ENCODE results near the gene SPATA13. TPM values are rescaled to one million over a fixed set of nuclear protein-coding genes. Genes with fewer than 3 reads are reported as not detected.

Gene SPATA13
- total and polyA plus RNA-seq, 10 of the 15 experiments (the other 5 are each of a cell fraction or from before 2014, with no cell fraction given): 2.4 to 11.1 (median 10.2) TPM

DNA sequence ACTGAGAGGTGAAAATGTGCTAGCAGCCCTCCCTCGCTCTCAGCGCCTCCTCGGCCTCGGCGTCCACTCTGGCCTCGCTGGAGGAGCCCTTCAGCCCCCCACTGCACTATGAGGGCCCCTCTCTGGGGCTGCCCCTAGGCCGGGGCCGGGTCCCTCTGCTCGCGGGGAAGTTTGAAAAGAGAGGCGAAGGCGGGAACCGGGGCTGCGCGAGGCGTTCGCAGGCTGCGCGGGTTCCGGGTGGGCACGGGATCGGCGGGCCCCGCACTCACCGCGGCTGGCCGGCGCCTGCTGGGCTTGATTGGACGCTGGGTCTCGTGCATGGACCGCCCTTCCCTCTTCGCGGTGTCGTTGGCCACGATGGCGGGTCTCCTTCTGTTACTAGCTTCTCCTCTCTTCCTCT lies 178.2 kb downstream of the SPATA13 start:
- BruUV-seq (replicated peaks): no TSS peak
- in situ Hi-C loops (cut with MboI): no loop called here
- CTCF ChIA-PET: no interaction called here
- POLR2A ChIA-PET: interaction anchor here (0.7 kb wide), 1 partner anchor 10 kb away, joined by 4 read pairs; no protein-coding TSS in a partner anchor
- Histone ChIP-seq H3K36me3 (ENCODE audit: control insufficient read depth in 2 of 2, insufficient read depth in 2 of 2, low read length in 1 of 2) (no peaks in the 10 kb centered on the region), H3K4me1 (ENCODE audit: control insufficient read depth, insufficient read depth, low read length) (no peaks in the 10 kb centered on the region), H3K79me2 (ENCODE audit: control insufficient read depth, insufficient read depth, low read length) (no peaks in the 10 kb centered on the region), H3K9ac (ENCODE audit: control insufficient read depth, insufficient read depth, low read length) (no peak overlapping the region), H2AFZ (ENCODE audit: control insufficient read depth, low read depth, low read length) (no peak overlapping the region), H4K20me1 (ENCODE audit: control insufficient read depth, insufficient read depth) (no peaks in the 10 kb centered on the region), H3K9me3 (replicated peaks; ENCODE audit: control insufficient read depth, insufficient read depth, low read length) (no peaks in the 10 kb centered on the region), H3K27ac (ENCODE audit: control insufficient read depth, insufficient read depth) (no peak overlapping the region), H3K4me3 (no peak overlapping the region), H3K4me2 (ENCODE audit: control insufficient read depth, insufficient read depth) (no peak overlapping the region), H3K27me3 (replicated peaks in 1 of 2; ENCODE audit: control insufficient read depth in 2 of 2, insufficient read depth in 2 of 2, low read length in 1 of 2) (no peaks in the 10 kb centered on the region)
- WGBS (ENCODE audit: insufficient coverage, insufficient replicate concordance, low lambda C conversion rate, missing lambda C conversion rate): 86% methylated on average over 26 of the region's 36 CpGs
- no peak for TF ChIP-seq EP300 (IDR thresholded peaks at IDR 0.05; ENCODE audit: borderline replicate concordance in 1 of 2, control insufficient read depth in 1 of 2, low read depth in 2 of 2, low read length in 2 of 2)
- TF ChIP-seq MYC (IDR thresholded peaks at IDR 0.05; ENCODE audit: insufficient read depth, insufficient read length, insufficient replicate concordance, low read length, severe bottlenecking): no peak
- no peak for TF ChIP-seq MTA3 (IDR thresholded peaks at IDR 0.05; ENCODE audit: borderline replicate concordance, low read length)
- TF ChIP-seq CREM (IDR thresholded peaks at IDR 0.05; ENCODE audit: low read depth): no peak
- TF ChIP-seq, protein P1, sequence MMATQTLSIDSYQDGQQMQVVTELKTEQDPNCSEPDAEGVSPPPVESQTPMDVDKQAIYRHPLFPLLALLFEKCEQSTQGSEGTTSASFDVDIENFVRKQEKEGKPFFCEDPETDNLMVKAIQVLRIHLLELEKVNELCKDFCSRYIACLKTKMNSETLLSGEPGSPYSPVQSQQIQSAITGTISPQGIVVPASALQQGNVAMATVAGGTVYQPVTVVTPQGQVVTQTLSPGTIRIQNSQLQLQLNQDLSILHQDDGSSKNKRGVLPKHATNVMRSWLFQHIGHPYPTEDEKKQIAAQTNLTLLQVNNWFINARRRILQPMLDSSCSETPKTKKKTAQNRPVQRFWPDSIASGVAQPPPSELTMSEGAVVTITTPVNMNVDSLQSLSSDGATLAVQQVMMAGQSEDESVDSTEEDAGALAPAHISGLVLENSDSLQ (IDR thresholded peaks at IDR 0.05): no peak
- no peak for TF ChIP-seq STAT1 (conservative IDR thresholded peaks at IDR 0.05)
- TF ChIP-seq NRF1 (conservative IDR thresholded peaks at IDR 0.05; ENCODE audit: low read depth, low read length): no peak
- TF ChIP-seq, protein P2, sequence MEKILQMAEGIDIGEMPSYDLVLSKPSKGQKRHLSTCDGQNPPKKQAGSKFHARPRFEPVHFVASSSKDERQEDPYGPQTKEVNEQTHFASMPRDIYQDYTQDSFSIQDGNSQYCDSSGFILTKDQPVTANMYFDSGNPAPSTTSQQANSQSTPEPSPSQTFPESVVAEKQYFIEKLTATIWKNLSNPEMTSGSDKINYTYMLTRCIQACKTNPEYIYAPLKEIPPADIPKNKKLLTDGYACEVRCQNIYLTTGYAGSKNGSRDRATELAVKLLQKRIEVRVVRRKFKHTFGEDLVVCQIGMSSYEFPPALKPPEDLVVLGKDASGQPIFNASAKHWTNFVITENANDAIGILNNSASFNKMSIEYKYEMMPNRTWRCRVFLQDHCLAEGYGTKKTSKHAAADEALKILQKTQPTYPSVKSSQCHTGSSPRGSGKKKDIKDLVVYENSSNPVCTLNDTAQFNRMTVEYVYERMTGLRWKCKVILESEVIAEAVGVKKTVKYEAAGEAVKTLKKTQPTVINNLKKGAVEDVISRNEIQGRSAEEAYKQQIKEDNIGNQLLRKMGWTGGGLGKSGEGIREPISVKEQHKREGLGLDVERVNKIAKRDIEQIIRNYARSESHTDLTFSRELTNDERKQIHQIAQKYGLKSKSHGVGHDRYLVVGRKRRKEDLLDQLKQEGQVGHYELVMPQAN (conservative IDR thresholded peaks at IDR 0.05): no peak
- no peak for TF ChIP-seq SUZ12 (IDR thresholded peaks at IDR 0.05; ENCODE audit: unreplicated experiment)
- TF ChIP-seq, protein P3, sequence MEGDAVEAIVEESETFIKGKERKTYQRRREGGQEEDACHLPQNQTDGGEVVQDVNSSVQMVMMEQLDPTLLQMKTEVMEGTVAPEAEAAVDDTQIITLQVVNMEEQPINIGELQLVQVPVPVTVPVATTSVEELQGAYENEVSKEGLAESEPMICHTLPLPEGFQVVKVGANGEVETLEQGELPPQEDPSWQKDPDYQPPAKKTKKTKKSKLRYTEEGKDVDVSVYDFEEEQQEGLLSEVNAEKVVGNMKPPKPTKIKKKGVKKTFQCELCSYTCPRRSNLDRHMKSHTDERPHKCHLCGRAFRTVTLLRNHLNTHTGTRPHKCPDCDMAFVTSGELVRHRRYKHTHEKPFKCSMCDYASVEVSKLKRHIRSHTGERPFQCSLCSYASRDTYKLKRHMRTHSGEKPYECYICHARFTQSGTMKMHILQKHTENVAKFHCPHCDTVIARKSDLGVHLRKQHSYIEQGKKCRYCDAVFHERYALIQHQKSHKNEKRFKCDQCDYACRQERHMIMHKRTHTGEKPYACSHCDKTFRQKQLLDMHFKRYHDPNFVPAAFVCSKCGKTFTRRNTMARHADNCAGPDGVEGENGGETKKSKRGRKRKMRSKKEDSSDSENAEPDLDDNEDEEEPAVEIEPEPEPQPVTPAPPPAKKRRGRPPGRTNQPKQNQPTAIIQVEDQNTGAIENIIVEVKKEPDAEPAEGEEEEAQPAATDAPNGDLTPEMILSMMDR (IDR thresholded peaks at IDR 0.05 in 2 of 3, conservative IDR thresholded peaks at IDR 0.05 in 1 of 3; ENCODE audit: control insufficient read depth in 2 of 3, extremely low read depth in 1 of 3, insufficient read depth in 1 of 3, low read depth in 3 of 3, low read length in 3 of 3): no peak
- ATAC-seq (no peak), FAIRE-seq (no peak), DNase-seq (ENCODE audit: low read depth, low spot score) (no peak)
- RAD21 ChIA-PET (ENCODE audit: unreplicated experiment): no interaction called here
- SMC1A ChIA-PET (ENCODE audit: uncharacterized antibody, unreplicated experiment): no interaction called here
- intact Hi-C loops (cut with micrococcal nuclease; ENCODE audit: unreplicated experiment): no loop called here

Measured in GM12878 (cell line).